HG02938 (cell line): ENCODE measurements around the gene IL4.
A peak's percentile ranks its signal among the peaks of the same experiment; 100 is the strongest.

Experiments
- ATAC-seq: cut with Tn5 transposase; IDR thresholded peaks from one replicate; pipeline ENCODE4 v1.9.1; 2021; ENCODE audit warnings: mild to moderate bottlenecking, moderate library complexity; ENCODE audit not compliant: unreplicated experiment

IL4 gene

GRCh38 chr5:132669966-132670882 lies 3.6 kb upstream of the IL4 start:
- ATAC-seq: no peak

- ATAC-seq: no peak
Observed at GRCh38 chr5:132671000-132671399, 2.8 kb upstream of the IL4 start.

GRCh38 chr5:132673488-132673887 lies 301 bp upstream of the IL4 start:
- ATAC-seq: no peak

GRCh38 chr5:132674671-132675506 lies 1.1 kb downstream of the IL4 start:
- peak; percentile 80 for ATAC-seq

- no peak for ATAC-seq
Observed at GRCh38 chr5:132675936-132676689, 2.3 kb downstream of the IL4 start.

- no peak for ATAC-seq
Observed at GRCh38 chr5:132677191-132677590, 3.4 kb downstream of the IL4 start.

- ATAC-seq: no peak
Observed at GRCh38 chr5:132677682-132678400, 4.1 kb downstream of the IL4 start.

- no peak for ATAC-seq
Observed at GRCh38 chr5:132678735-132679134, 4.9 kb downstream of the IL4 start.

- no peak for ATAC-seq
Observed at GRCh38 chr5:132679166-132679565, 5.4 kb downstream of the IL4 start.

- ATAC-seq: no peak
Observed at GRCh38 chr5:132679717-132680380, 6.1 kb downstream of the IL4 start.

- ATAC-seq: no peak
Observed at GRCh38 chr5:132680780-132681475, 7.1 kb downstream of the IL4 start.

- ATAC-seq: no peak
Observed at GRCh38 chr5:132681476-132681831, 7.7 kb downstream of the IL4 start.

- ATAC-seq: no peak
Observed at GRCh38 chr5:132681983-132682382, 8.2 kb downstream of the IL4 start.

- no peak for ATAC-seq
Observed at GRCh38 chr5:132684491-132684890, 10.7 kb downstream of the IL4 start.

- ATAC-seq: no peak
Observed at GRCh38 chr5:132684922-132685720, 11.3 kb downstream of the IL4 start.

GRCh38 chr5:132686193-132686592 lies 12.4 kb downstream of the IL4 start:
- ATAC-seq: no peak

GRCh38 chr5:132687995-132688394 lies 14.2 kb downstream of the IL4 start:
- ATAC-seq: peak; percentile 49

GRCh38 chr5:132688536-132689339 lies 14.9 kb downstream of the IL4 start:
- no peak for ATAC-seq
